HepG2 (cell line): ENCODE measurements around the gene SLC34A3. TPM values are rescaled to one million over a fixed set of nuclear protein-coding genes. Genes with fewer than 3 reads are reported as not detected.

Experiments
- EHMT2 ChIP-seq: fragments of 200-600 bp; sonication (generic); IDR thresholded peaks from 2 replicates; pipeline ENCODE4 v1.7.0; 2017; ENCODE audit warnings: antibody characterized with exemption, low read depth, low read length, borderline replicate concordance
- ERF ChIP-seq: IDR thresholded peaks from 2 replicates; pipeline ENCODE4 v1.6.1; 2018; ENCODE audit warnings: missing biosample characterization, missing genetic modification reagents
- FOSL1 ChIP-seq: sonication (generic); formaldehyde crosslinking; IDR thresholded peaks from 2 replicates; pipeline ENCODE4 v1.9.0; 2021; ENCODE audit warnings: missing genetic modification reagents, borderline replicate concordance
- HCFC1 ChIP-seq: fragments of 150-350 bp; IDR thresholded peaks from 2 replicates; pipeline ENCODE4 v1.6.1; 2014; ENCODE audit warnings: low read depth, low read length
- HNRNPLL ChIP-seq: fragments of 200-400 bp; formaldehyde crosslinking; IDR thresholded peaks from 2 replicates; pipeline ENCODE4 v1.6.1; 2017; ENCODE audit warnings: mild to moderate bottlenecking, low read depth, low read length; ENCODE audit not compliant: poor library complexity, severe bottlenecking
- POGK ChIP-seq: sonication (generic); formaldehyde crosslinking; conservative IDR thresholded peaks from 2 replicates; pipeline ENCODE4 v1.8.0; 2022; ENCODE audit warnings: mild to moderate bottlenecking, moderate library complexity, missing genetic modification reagents
- SP5 ChIP-seq: IDR thresholded peaks from 2 replicates; pipeline ENCODE4 v1.6.1; 2016; ENCODE audit warnings: low read depth, borderline replicate concordance
- YEATS2 ChIP-seq: sonication (generic); formaldehyde crosslinking; IDR thresholded peaks from 2 replicates; pipeline ENCODE4 v1.4.0; 2020; ENCODE audit warnings: missing genetic modification reagents, borderline replicate concordance
- ZEB1 ChIP-seq: IDR thresholded peaks from 2 replicates; pipeline ENCODE4 v1.6.1; 2012; ENCODE audit warnings: mild to moderate bottlenecking, low read depth, inconsistent platforms; ENCODE audit not compliant: insufficient replicate concordance
- ZNF101 ChIP-seq: sonication (generic); formaldehyde crosslinking; IDR thresholded peaks from 2 replicates; pipeline ENCODE4 v1.4.0; 2020; ENCODE audit warnings: mild to moderate bottlenecking, low read depth, missing genetic modification reagents, borderline replicate concordance
- ZSCAN12 ChIP-seq: sonication (generic); formaldehyde crosslinking; IDR thresholded peaks from 2 replicates; pipeline ENCODE4 v1.9.0; 2021; ENCODE audit warnings: mild to moderate bottlenecking, missing genetic modification reagents
- ZSCAN30 ChIP-seq: sonication (generic); formaldehyde crosslinking; IDR thresholded peaks from 2 replicates; pipeline ENCODE4 v1.5.0; 2020; ENCODE audit warnings: mild to moderate bottlenecking, missing genetic modification reagents
- polyA plus RNA-seq, 8 experiments: library from polyadenylated mRNA; depleted of rRNA in 3 of 8; stranded (reverse) in 7 of 8; unstranded in 1 of 8; fragments of >200 nt; fragmentation: Illumina TruSeq in 4 of 8; extraction: Trizol in 4 of 8; gene quantifications; 2 replicates each; pipeline versions ENCODE4 v1.2.1 to v1.2.3, GENCODE V29; 2011 to 2016; ENCODE audit warnings: low read depth in 4 of 8, missing spikeins in 1 of 8, mixed read lengths in 1 of 8; ENCODE audit not compliant: insufficient read depth in 1 of 8
- total RNA-seq, 5 experiments: library from RNA; depleted of rRNA; stranded (reverse); fragments of >200 nt; fragmentation: Illumina TruSeq; extraction: Trizol; gene quantifications; 2 replicates each; pipeline ENCODE4 v1.2.3, GENCODE V29; 2016; ENCODE audit warnings: low read depth in 1 of 5
- TF ChIP-seq, protein P1 (sequence below): sonication (generic); formaldehyde crosslinking; IDR thresholded peaks from 2 replicates; pipeline ENCODE4 v1.8.0; 2023; ENCODE audit warnings: mild to moderate bottlenecking, missing genetic modification reagents
- TF ChIP-seq, protein P2 (sequence below): sonication (generic); formaldehyde crosslinking; IDR thresholded peaks from 2 replicates; pipeline ENCODE4 v1.4.0; 2020; ENCODE audit warnings: missing genetic modification reagents, borderline replicate concordance
- TF ChIP-seq, protein P3 (sequence below): sonication (generic); formaldehyde crosslinking; IDR thresholded peaks from 2 replicates; pipeline ENCODE4 v1.4.0; 2020; ENCODE audit warnings: missing genetic modification reagents

SLC34A3 gene
- total and polyA plus RNA-seq, 2 of the 13 experiments (the other 11 are each of a cell fraction or from before 2014, with no cell fraction given): 0.07 to 1.0 TPM

GRCh38 chr9:137236238-137236935, 5.7 kb downstream of the SLC34A3 start (continued):
- TF ChIP-seq, protein P1, sequence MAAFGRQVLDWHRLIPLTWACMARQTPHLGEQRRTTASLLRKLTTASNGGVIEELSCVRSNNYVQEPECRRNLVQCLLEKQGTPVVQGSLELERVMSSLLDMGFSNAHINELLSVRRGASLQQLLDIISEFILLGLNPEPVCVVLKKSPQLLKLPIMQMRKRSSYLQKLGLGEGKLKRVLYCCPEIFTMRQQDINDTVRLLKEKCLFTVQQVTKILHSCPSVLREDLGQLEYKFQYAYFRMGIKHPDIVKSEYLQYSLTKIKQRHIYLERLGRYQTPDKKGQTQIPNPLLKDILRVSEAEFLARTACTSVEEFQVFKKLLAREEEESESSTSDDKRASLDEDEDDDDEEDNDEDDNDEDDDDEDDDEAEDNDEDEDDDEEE (CRISPR knock-in tag): 0 out of 2 replicates have a peak, but pooled peaks have one; percentile 4
- TF ChIP-seq POGK: peak; percentile 79; the same call in 1 of the 2 replicates
- TF ChIP-seq, protein P2, sequence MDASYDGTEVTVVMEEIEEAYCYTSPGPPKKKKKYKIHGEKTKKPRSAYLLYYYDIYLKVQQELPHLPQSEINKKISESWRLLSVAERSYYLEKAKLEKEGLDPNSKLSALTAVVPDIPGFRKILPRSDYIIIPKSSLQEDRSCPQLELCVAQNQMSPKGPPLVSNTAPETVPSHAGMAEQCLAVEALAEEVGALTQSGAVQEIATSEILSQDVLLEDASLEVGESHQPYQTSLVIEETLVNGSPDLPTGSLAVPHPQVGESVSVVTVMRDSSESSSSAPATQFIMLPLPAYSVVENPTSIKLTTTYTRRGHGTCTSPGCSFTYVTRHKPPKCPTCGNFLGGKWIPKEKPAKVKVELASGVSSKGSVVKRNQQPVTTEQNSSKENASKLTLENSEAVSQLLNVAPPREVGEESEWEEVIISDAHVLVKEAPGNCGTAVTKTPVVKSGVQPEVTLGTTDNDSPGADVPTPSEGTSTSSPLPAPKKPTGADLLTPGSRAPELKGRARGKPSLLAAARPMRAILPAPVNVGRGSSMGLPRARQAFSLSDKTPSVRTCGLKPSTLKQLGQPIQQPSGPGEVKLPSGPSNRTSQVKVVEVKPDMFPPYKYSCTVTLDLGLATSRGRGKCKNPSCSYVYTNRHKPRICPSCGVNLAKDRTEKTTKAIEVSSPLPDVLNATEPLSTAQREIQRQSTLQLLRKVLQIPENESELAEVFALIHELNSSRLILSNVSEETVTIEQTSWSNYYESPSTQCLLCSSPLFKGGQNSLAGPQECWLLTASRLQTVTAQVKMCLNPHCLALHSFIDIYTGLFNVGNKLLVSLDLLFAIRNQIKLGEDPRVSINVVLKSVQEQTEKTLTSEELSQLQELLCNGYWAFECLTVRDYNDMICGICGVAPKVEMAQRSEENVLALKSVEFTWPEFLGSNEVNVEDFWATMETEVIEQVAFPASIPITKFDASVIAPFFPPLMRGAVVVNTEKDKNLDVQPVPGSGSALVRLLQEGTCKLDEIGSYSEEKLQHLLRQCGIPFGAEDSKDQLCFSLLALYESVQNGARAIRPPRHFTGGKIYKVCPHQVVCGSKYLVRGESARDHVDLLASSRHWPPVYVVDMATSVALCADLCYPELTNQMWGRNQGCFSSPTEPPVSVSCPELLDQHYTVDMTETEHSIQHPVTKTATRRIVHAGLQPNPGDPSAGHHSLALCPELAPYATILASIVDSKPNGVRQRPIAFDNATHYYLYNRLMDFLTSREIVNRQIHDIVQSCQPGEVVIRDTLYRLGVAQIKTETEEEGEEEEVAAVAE (CRISPR knock-in tag): no peak; the same call in 1 of the 2 replicates
- no peak for TF ChIP-seq EHMT2
- TF ChIP-seq YEATS2: peak; percentile 55; the same call in 1 of the 2 replicates
- TF ChIP-seq ZSCAN30 (CRISPR knock-in tag): no peak
- TF ChIP-seq ZEB1: no peak
- TF ChIP-seq, protein P3, sequence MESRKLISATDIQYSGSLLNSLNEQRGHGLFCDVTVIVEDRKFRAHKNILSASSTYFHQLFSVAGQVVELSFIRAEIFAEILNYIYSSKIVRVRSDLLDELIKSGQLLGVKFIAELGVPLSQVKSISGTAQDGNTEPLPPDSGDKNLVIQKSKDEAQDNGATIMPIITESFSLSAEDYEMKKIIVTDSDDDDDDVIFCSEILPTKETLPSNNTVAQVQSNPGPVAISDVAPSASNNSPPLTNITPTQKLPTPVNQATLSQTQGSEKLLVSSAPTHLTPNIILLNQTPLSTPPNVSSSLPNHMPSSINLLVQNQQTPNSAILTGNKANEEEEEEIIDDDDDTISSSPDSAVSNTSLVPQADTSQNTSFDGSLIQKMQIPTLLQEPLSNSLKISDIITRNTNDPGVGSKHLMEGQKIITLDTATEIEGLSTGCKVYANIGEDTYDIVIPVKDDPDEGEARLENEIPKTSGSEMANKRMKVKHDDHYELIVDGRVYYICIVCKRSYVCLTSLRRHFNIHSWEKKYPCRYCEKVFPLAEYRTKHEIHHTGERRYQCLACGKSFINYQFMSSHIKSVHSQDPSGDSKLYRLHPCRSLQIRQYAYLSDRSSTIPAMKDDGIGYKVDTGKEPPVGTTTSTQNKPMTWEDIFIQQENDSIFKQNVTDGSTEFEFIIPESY (CRISPR knock-in tag): peak; percentile 95
- peak; percentile 77 for TF ChIP-seq HNRNPLL
- TF ChIP-seq HCFC1: peak; percentile 6; the same call in 1 of the 2 replicates
- TF ChIP-seq ERF (CRISPR knock-in tag): peak; percentile 78; the same call in 1 of the 2 replicates
- peak; percentile 67; the same call in 1 of the 2 replicates for TF ChIP-seq SP5
- no peak for TF ChIP-seq ZSCAN12 (CRISPR knock-in tag)
- TF ChIP-seq FOSL1 (CRISPR knock-in tag): no peak
- no peak for TF ChIP-seq ZNF101 (CRISPR knock-in tag)
